Measurements from ENCODE around the gene PGLYRP4.

The PGLYRP4 gene

DNA sequence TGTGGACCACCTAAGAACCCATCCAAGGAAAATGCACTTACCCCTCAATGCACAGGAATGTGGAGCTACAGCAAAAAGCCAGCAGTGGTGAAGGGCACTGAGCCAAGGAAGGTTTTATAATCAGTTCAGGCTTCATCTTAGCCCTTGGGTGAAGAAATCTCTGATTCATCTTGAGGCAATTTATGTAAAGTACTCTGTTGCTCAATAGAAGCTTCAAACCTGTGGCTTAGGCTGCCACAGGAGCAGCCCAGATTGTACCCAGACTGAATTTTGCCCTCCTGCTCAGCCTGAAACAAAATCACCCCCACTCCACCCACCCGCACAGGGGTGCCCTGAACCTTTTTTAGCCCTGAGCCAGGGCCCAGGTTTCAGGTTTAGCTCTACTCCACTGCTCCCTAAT lies 26.9 kb upstream of the PGLYRP4 start, which contains the start of gene S100A12:
S100A12 (minus strand) TSS at position 111 of the 400 bp plus-strand sequence. CDS start 1,029 bp downstream, outside the sequence.
- H3K79me2 ChIP-seq (ENCODE audit: control insufficient read depth, low read length), result no peaks in the 10 kb centered on the region
- H3K4me3 ChIP-seq (ENCODE audit: low read length), result no peak within 1 kb of the TSS
- H3K4me2 ChIP-seq (ENCODE audit: low read length), result no peak within 1 kb of the TSS
- H3K27ac ChIP-seq (ENCODE audit: low read depth, low read length), result no peak within 1 kb of the TSS
- H3K4me1 ChIP-seq (ENCODE audit: control insufficient read depth, low read length), result no peaks in the 10 kb centered on the region
- H3K9me2 ChIP-seq (replicated peaks; ENCODE audit: control insufficient read depth, low read length), result no peaks in the 10 kb centered on the region
- no peaks in the 10 kb centered on the region for H3K36me3 ChIP-seq (ENCODE audit: control insufficient read depth, low read length)
- H3F3A ChIP-seq (ENCODE audit: control insufficient read depth, insufficient read depth), result no peaks in the 10 kb centered on the region
- TF ChIP-seq CTCF (IDR thresholded peaks at IDR 0.05; ENCODE audit: low read depth, low read length, poor library complexity, severe bottlenecking) (no peak), EZH2phosphoT487 (IDR thresholded peaks at IDR 0.05; ENCODE audit: borderline replicate concordance, low read length) (no peak)
- H4K20me1 ChIP-seq (ENCODE audit: control insufficient read depth, insufficient read depth, low read depth, low read length), result no peaks in the 10 kb centered on the region
- no peaks in the 10 kb centered on the region for H3K9me3 ChIP-seq (ENCODE audit: control insufficient read depth, insufficient read depth, low read length)
- H3K27me3 ChIP-seq (ENCODE audit: control insufficient read depth, low read length), result peaks cover 4% of the 10 kb centered on the region; the same call in 1 of the 2 replicates

DNA sequence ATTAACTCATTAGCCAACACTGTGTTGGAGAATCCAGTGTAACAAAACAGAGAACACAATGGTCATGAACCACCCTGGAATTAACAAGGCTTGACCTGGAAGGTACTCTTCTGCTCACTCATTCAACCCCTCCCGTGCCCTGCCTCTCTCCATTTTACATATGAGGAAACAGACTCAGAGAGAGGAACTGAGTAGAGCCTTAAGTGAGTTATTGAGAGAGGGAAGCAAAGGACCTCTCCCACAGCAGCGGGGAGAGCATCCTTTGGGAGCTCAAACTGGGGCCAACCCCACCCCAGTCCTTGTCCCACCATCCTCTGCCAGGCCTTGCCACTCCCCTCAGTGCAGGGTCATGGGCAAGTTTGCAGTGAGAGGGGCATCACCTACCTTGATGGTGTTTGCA lies 25.4 kb upstream of the PGLYRP4 start:
- H4K20me1 ChIP-seq (ENCODE audit: control insufficient read depth, insufficient read depth, low read depth, low read length), result no peaks in the 10 kb centered on the region
- H3F3A ChIP-seq (ENCODE audit: control insufficient read depth, insufficient read depth), result no peaks in the 10 kb centered on the region
- H3K4me2 ChIP-seq (ENCODE audit: low read length), result no peak overlapping the region
- H3K27ac ChIP-seq (ENCODE audit: low read depth, low read length), result no peak overlapping the region
- H3K9me3 ChIP-seq (ENCODE audit: control insufficient read depth, insufficient read depth, low read length), result no peaks in the 10 kb centered on the region
- H3K4me1 ChIP-seq (ENCODE audit: control insufficient read depth, low read length), result no peaks in the 10 kb centered on the region
- no peaks in the 10 kb centered on the region for H3K9me2 ChIP-seq (replicated peaks; ENCODE audit: control insufficient read depth, low read length)
- H3K4me3 ChIP-seq (ENCODE audit: low read length), result no peak overlapping the region
- no peaks in the 10 kb centered on the region for H3K36me3 ChIP-seq (ENCODE audit: control insufficient read depth, low read length)
- peaks cover 4% of the 10 kb centered on the region; the same call in 1 of the 2 replicates for H3K27me3 ChIP-seq (ENCODE audit: control insufficient read depth, low read length)
- TF ChIP-seq EZH2phosphoT487 (IDR thresholded peaks at IDR 0.05; ENCODE audit: borderline replicate concordance, low read length) (no peak), CTCF (IDR thresholded peaks at IDR 0.05; ENCODE audit: low read depth, low read length, poor library complexity, severe bottlenecking) (no peak)
- no peaks in the 10 kb centered on the region for H3K79me2 ChIP-seq (ENCODE audit: control insufficient read depth, low read length)

GRCh38 chr1:153372571-153372970 lies 23.9 kb upstream of the PGLYRP4 start:
- Histone ChIP-seq H3K36me3 (ENCODE audit: control insufficient read depth, low read length) (no peaks in the 10 kb centered on the region), H3K4me2 (ENCODE audit: low read length) (no peak overlapping the region), H3K9me2 (replicated peaks; ENCODE audit: control insufficient read depth, low read length) (no peaks in the 10 kb centered on the region), H3K79me2 (ENCODE audit: control insufficient read depth, low read length) (no peaks in the 10 kb centered on the region), H3F3A (ENCODE audit: control insufficient read depth, insufficient read depth) (no peaks in the 10 kb centered on the region), H4K20me1 (ENCODE audit: control insufficient read depth, insufficient read depth, low read depth, low read length) (no peaks in the 10 kb centered on the region), H3K27ac (ENCODE audit: low read depth, low read length) (no peak overlapping the region), H3K4me3 (ENCODE audit: low read length) (no peak overlapping the region), H3K27me3 (ENCODE audit: control insufficient read depth, low read length) (peaks cover 4% of the 10 kb centered on the region; the same call in 1 of the 2 replicates), H3K9me3 (ENCODE audit: control insufficient read depth, insufficient read depth, low read length) (no peaks in the 10 kb centered on the region), H3K4me1 (ENCODE audit: control insufficient read depth, low read length) (no peaks in the 10 kb centered on the region)
- no peak for TF ChIP-seq EZH2phosphoT487 (IDR thresholded peaks at IDR 0.05; ENCODE audit: borderline replicate concordance, low read length)
- no peak for TF ChIP-seq CTCF (IDR thresholded peaks at IDR 0.05; ENCODE audit: low read depth, low read length, poor library complexity, severe bottlenecking)

Measured in DOHH2 (cell line).